Colonic mucosa (tissue), 4 donors: ENCODE results near the gene GTF2B. TPM values are rescaled to one million over a fixed set of nuclear protein-coding genes. Genes with fewer than 3 reads are reported as not detected.
"Not testable (repeated sequence)": the region's sequence is repeated elsewhere in the genome, so short reads cannot be mapped to it uniquely, and the experiment has no call there.

Experiments
- DNase-seq: peaks from one replicate; pipeline ENCODE4 v3.0.0-alpha.2; 2020
- H3K27ac ChIP-seq: fragments of 200-600 bp; one replicate; pipeline ENCODE4 v1.8.0; 2021
- H3K27me3 ChIP-seq: fragments of 200-600 bp; one replicate; pipeline ENCODE4 v1.8.0; 2021
- H3K36me3 ChIP-seq: fragments of 200-600 bp; one replicate; pipeline ENCODE4 v1.8.0; 2021
- H3K4me1 ChIP-seq: fragments of 200-600 bp; one replicate; pipeline ENCODE4 v1.8.0; 2021; ENCODE audit warnings: mild to moderate bottlenecking
- H3K4me3 ChIP-seq: fragments of 200-600 bp; one replicate; pipeline ENCODE4 v1.8.0; 2021
- H3K9ac ChIP-seq, 2 donors: one replicate each; pipeline ENCODE4 v1.7.0; 2013; ENCODE audit warnings: control low read depth in 2 of 2, low read depth in 2 of 2, low read length in 2 of 2
- H3K9me3 ChIP-seq: fragments of 200-600 bp; one replicate; pipeline ENCODE4 v1.8.0; 2021
- intact Hi-C: fragments of 100-400 bp; cut with DNase I; formaldehyde crosslinking; loops from one replicate; pipeline ENCODE4 v1.14.1; 2022
- total RNA-seq, 2 donors: library from RNA; stranded (reverse); fragmentation: NEBNext Ultra II Directional in 1 of 2; extraction: Animal tissue kit (Norgen Biotek cat#: 25700) in 1 of 2; gene quantifications; one replicate each; pipeline ENCODE4 v1.2.1, GENCODE V29; 2021
- TF ChIP-seq, protein P1 (sequence below): fragments of 200-600 bp; IDR thresholded peaks from one replicate; pipeline ENCODE4 v1.8.0; 2022; ENCODE audit warnings: antibody characterized with exemption, mild to moderate bottlenecking
- donor health status: healthy.
- donor health status: DM: no; HTN: no; CAD: no.
- donor health status: DM: no; HTN: no; CAD: no.

Gene GTF2B
- total RNA-seq, 2 donors from 2014 or later, result 26.9 to 31.6 TPM

DNA sequence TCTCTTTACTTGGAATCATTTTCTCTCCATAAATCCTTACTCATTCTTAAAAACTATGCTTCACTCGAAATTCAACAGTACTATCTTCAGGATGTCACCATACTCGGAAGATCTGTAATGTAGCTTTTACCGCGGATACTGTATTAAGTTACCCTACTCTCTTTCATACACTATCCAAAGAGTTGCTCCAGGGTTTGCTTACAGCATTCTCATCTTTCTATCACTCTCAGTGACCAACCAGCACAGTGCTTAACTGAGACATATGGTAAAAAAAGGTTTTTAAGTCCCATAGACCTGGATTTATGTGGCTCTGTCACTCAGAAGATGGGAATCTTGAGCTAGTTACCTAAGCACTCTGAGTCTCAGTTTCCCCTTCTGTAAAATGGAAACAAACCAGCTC, 15.8 kb downstream of the GTF2B start:
- Histone ChIP-seq H3K36me3 (no peaks in the 10 kb centered on the region), H3K9ac (no peak overlapping the region), H3K27ac (no peak overlapping the region), H3K27me3 (no peaks in the 10 kb centered on the region), H3K4me1 (no peaks in the 10 kb centered on the region), H3K9me3 (no peaks in the 10 kb centered on the region), H3K4me3 (no peak overlapping the region)
- intact Hi-C loops, result loop anchor here (10.0 kb wide), 2 partner anchors 71 to 221 kb away; no protein-coding TSS in a partner anchor
- TF ChIP-seq, protein P1, sequence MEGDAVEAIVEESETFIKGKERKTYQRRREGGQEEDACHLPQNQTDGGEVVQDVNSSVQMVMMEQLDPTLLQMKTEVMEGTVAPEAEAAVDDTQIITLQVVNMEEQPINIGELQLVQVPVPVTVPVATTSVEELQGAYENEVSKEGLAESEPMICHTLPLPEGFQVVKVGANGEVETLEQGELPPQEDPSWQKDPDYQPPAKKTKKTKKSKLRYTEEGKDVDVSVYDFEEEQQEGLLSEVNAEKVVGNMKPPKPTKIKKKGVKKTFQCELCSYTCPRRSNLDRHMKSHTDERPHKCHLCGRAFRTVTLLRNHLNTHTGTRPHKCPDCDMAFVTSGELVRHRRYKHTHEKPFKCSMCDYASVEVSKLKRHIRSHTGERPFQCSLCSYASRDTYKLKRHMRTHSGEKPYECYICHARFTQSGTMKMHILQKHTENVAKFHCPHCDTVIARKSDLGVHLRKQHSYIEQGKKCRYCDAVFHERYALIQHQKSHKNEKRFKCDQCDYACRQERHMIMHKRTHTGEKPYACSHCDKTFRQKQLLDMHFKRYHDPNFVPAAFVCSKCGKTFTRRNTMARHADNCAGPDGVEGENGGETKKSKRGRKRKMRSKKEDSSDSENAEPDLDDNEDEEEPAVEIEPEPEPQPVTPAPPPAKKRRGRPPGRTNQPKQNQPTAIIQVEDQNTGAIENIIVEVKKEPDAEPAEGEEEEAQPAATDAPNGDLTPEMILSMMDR, result no peak
- DNase-seq, result no peak

DNA sequence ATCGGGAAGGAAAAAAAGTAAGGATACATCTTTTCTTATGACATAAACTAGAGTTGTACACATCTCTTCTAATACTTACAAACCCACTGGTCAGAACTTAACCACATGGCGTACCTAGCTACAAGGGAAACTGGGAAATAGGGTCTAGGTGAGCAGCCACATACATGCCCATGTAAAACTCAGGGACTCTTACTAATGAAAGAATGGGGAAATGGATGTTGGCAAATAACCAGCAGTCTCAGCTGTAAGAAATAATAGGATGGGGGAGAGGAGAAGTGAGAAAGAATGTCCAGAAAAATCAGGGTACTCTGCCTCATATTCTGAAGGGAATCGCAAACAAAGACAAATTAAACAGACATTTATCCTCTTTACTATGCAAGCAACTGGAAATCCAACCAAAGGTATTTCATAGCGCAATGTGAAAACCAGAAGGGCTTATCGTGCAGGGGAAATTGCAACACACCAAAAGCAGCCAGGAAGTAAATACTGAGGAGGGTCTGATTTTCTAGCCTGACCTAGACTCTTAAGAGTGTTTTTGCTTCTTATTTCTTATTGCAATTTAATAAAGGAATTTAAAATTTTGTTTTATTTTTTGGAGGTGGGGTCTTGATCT, 17.5 kb downstream of the GTF2B start:
- intact Hi-C loops, result loop anchor here (10.0 kb wide), 2 partner anchors 69 to 219 kb away; no protein-coding TSS in a partner anchor
- Histone ChIP-seq H3K36me3 (no peaks in the 10 kb centered on the region), H3K27ac (no peak overlapping the region), H3K4me3 (no peak overlapping the region), H3K9me3 (no peaks in the 10 kb centered on the region), H3K27me3 (no peaks in the 10 kb centered on the region), H3K4me1 (no peaks in the 10 kb centered on the region), H3K9ac (no peak overlapping the region)
- no peak for DNase-seq
- TF ChIP-seq, protein P1, result no peak

DNA sequence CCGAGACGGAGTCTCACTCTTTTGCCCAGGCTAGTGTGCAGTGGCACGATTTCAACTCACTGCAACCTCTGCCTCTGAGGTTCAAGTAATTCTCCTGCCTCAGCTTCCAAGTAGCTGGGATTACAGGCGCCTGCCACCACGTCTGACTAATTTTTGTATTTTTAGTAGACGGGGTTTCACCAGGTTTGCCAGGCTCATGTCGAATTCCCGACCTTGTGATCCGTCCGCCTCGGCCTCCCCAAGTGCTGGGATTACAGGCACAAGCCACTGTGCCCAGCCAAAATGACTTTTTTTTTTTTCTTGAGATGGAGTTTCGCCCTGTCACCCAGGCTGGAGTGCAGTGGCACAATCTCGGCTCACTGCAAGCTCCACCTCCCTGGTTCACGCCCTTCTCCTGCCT, 21.7 kb downstream of the GTF2B start:
- not testable (repeated sequence) for H3K27ac ChIP-seq, DNase-seq, H3K27me3 ChIP-seq, H3K9ac ChIP-seq, H3K36me3 ChIP-seq, H3K9me3 ChIP-seq, H3K4me3 ChIP-seq, H3K4me1 ChIP-seq
- intact Hi-C loops, result loop anchor here (10.0 kb wide), 2 partner anchors 65 to 215 kb away; no protein-coding TSS in a partner anchor

DNA sequence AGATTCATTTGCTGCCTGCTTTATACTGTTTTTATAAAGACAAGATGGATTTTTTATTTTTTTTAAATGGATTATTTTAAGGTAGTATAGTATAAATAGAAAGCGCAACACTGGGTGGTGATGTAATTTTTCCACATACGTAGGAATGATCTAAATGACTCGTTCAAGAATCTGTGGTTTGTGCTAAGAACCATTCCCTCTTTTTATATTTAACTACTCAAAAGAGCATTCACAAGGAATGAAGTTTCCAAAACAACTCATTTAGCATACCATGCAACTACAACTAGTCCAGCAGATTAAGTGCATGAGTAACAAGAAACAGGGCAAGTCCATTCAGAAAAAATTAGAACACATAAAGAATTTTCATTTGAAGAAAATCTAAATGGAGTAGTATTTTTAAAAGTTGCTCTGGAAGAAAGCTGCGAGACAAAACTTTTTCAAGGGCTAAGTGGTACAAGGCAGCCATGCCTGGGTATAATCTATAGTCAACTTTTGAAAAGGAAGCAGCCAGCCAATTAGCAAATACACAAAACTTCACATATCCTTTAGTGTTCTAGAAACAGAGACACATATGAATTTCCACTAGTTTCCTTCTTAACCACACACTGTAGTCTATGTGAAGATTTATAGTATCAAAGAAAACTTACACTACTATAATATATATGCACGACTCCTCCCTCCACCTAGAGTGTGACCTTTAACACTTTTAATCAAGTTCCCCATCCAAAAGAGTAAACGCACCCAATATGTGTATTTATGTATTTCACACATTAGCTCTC, 23.4 kb downstream of the GTF2B start:
- H3K9ac ChIP-seq, result no peak overlapping the region
- intact Hi-C loops, result no loop called here
- TF ChIP-seq, protein P1, result no peak
- no peak for DNase-seq
- no peaks in the 10 kb centered on the region for H3K4me1 ChIP-seq
- H3K27ac ChIP-seq, result no peak overlapping the region
- no peaks in the 10 kb centered on the region for H3K9me3 ChIP-seq
- H3K4me3 ChIP-seq, result no peak overlapping the region
- no peaks in the 10 kb centered on the region for H3K36me3 ChIP-seq
- H3K27me3 ChIP-seq, result no peaks in the 10 kb centered on the region

DNA sequence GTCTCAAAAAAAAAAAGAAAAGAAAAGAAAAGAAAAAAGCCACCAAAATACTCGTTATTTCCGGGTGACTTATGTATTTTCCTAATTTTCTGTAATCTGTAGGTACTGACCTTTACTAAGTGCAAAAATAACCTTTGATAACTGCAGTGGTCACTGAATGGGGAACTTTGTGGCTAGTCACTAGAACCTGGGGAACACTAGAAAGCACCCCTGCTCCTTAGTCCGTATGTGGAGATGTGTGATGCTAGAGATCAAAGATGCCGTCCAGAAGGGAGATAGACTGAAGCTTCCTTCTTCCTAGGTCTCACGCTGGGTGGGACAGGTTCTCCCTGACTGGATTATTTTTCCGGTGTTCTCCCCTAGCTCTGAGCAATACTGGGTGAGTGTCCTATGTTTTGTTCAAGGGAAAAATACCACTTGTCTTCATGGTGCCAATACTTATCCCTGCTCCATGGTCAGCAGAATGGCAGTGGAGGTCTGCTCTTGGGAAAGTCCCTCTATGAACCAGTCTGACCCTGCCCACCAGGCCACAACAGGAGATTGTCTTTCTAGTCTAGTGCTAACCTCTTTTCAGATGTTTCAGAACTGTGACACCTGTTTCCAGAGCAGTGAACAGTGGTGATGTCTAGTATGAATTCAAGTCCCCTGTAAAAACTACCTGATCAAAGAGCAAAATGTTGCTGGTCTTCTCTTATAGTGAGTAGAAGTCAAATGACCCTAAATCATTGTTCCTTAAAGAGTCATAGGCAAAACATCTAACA, 39.9 kb downstream of the GTF2B start:
- H3K36me3 ChIP-seq, result peaks cover 5% of the 10 kb centered on the region
- TF ChIP-seq, protein P1, result no peak
- H3K27me3 ChIP-seq, result no peaks in the 10 kb centered on the region
- intact Hi-C loops, result no loop called here
- DNase-seq, result no peak
- no peak overlapping the region for H3K4me3 ChIP-seq
- no peak overlapping the region for H3K9ac ChIP-seq
- H3K27ac ChIP-seq, result no peak overlapping the region
- H3K9me3 ChIP-seq, result no peaks in the 10 kb centered on the region
- H3K4me1 ChIP-seq, result no peaks in the 10 kb centered on the region
